ENCODE results near the gene PNKD. TPM values are rescaled to one million over a fixed set of nuclear protein-coding genes. Genes with fewer than 3 reads are reported as not detected.

Gene PNKD
- total RNA-seq, 4 donors from 2014 or later = 33.4 to 66.4 (median 49.4) TPM

DNA sequence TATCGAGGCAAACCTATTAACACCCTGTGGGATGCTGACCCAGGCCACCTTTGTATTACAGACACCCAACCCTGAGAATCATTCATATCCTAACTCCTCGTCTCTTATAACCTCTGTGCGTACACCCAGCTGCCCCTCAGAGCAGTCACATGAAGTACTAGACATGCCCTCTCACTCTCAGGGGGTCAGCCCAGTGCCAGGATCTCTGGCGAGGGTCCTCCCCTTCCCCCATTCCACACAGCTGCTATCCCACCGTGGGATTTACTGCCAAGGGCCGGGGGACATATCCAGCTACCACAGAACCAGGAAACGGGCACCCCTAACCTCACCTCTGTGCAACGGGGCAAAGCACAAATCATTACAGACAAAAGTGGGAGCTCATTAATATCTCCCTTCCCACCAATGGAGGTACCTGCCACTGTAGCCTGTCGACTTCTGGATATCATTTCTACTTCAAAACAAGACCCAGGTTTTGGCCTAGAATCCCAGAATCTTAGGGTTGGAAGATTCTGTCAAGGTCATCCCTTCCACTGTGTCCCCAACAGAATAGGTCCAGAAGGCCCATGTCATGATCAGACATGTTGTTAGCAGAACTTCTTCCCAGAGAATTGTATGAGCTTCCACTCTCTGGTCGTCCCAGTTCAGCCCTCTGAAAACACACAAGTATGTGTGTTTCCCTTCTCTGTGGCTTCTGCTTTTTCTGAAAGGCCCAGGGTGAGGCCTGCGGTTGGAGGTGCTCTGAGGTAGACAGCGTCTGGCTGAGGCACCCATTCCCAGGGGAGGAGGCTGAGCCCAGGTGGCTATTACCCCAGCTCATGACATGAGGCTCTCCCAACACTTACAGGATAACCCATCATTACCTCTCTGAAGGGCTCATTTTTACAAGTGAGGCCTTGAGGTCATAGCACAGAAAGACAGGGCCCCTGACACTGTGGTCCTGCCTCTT is 20.3 kb downstream of the PNKD start:
- WGBS = 17% methylated on average over 12 of the region's 12 CpGs
- peak in 1 of 2 donors; percentile 62 for DNase-seq (ENCODE audit: low spot score in 2 of 2)
- H3K36me3 ChIP-seq = no peaks in the 10 kb centered on the region
- TF ChIP-seq POLR2AphosphoS5 (IDR thresholded peaks at IDR 0.05) (no peak), POLR2A (IDR thresholded peaks at IDR 0.05) (no peak), EP300 (IDR thresholded peaks at IDR 0.05) (no peak), CTCF (IDR thresholded peaks at IDR 0.05) (no peak)
- peaks cover 89% of the 10 kb centered on the region for H3K4me1 ChIP-seq
- peak overlapping the region; percentile 97 for H3K27ac ChIP-seq
- no peaks in the 10 kb centered on the region for H3K9me3 ChIP-seq
- peak overlapping the region; percentile 73 for H3K4me3 ChIP-seq
- no peaks in the 10 kb centered on the region for H3K27me3 ChIP-seq

- no peaks in the 10 kb centered on the region for H3K36me3 ChIP-seq
- peaks cover 87% of the 10 kb centered on the region for H3K4me1 ChIP-seq
- DNase-seq (ENCODE audit: low spot score in 2 of 2) = peak in 1 of 2 donors; percentile 63
- WGBS = 9% methylated on average over 11 of the region's 12 CpGs
- no peak for TF ChIP-seq POLR2AphosphoS5 (IDR thresholded peaks at IDR 0.05)
- TF ChIP-seq POLR2A (IDR thresholded peaks at IDR 0.05) = no peak
- TF ChIP-seq CTCF (IDR thresholded peaks at IDR 0.05) = no peak
- TF ChIP-seq EP300 (IDR thresholded peaks at IDR 0.05) = no peak
- peak overlapping the region; percentile 97 for H3K27ac ChIP-seq
- H3K27me3 ChIP-seq = no peaks in the 10 kb centered on the region
- peak overlapping the region; percentile 73 for H3K4me3 ChIP-seq
- no peaks in the 10 kb centered on the region for H3K9me3 ChIP-seq
Measured at GRCh38 chr2:218291318-218292047, 21.2 kb downstream of the PNKD start.

DNA sequence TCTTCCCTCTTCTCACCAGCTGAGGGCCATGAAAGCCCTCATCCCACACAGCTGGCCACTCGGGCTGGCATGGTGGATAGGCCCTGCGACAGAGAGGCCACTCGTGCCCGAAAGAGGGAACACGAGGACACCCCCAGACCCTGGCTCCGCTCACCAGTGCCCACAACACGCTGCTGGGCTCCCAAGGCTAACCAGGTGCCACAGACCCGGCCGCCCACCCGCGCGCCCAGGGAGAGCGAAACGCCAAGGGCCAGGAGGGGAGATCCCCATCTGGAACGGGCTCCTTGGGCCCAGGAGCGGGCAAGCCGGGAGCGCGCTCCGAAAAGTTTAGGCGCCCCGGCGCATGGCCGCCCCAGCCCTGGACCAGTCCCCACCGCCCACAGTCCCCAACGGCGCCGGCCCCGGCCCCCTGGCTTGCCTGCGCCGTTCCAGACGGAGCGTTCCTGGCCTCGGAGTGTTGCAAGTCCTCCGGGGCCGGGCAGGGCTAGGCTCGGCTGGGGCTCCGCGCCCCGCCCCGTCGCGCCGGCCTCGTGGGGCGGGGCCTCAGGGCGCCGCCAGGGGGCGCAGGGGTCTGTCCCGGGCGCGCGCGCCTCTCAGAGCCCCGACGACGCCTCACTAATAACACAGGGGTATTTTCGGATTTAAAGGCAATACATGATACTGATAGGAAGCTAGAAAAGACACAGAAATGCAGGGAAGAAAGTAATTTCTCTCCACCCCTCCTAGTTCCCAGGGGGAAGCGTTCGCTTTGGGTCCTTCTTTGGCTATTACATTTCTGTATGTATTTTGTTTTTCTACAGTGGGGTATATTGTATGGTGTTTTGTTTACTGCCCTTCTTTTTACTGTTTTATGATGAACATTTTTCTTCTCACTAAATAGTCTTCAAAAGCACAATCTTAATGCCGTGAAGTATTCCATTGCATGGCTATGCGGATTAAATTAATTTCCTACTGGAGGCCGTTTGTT is 22.0 kb downstream of the PNKD start, which contains the start of gene TMBIM1:
TSS of gene TMBIM1 (minus strand) at position 456 of the 967 bp plus-strand sequence. CDS start 10,362 bp downstream, outside the sequence.
- peak within 1 kb of the TSS; percentile 97 for H3K27ac ChIP-seq
- 7% methylated on average over 30 of the region's 63 CpGs for WGBS
- TF ChIP-seq EP300 (IDR thresholded peaks at IDR 0.05) (no peak), POLR2A (IDR thresholded peaks at IDR 0.05) (peak in 1 of 2 donors; percentile 92), POLR2AphosphoS5 (IDR thresholded peaks at IDR 0.05) (peak in 2 of 3 donors; percentile 53 to 71), CTCF (IDR thresholded peaks at IDR 0.05) (peak; percentile 91 to 98)
- no peaks in the 10 kb centered on the region for H3K36me3 ChIP-seq
- peak; percentile 89 to 91 for DNase-seq (ENCODE audit: low spot score in 2 of 2)
- peak within 1 kb of the TSS; percentile 73 for H3K4me3 ChIP-seq
- H3K4me1 ChIP-seq = peaks cover 83% of the 10 kb centered on the region
- H3K27me3 ChIP-seq = no peaks in the 10 kb centered on the region
- no peaks in the 10 kb centered on the region for H3K9me3 ChIP-seq

GRCh38 chr2:218293715-218294429 is 23.6 kb downstream of the PNKD start:
- DNase-seq (ENCODE audit: low spot score in 2 of 2) = peak in 1 of 2 donors; percentile 56
- Histone ChIP-seq H3K27ac (peak overlapping the region; percentile 72), H3K4me1 (peaks cover 76% of the 10 kb centered on the region), H3K27me3 (no peaks in the 10 kb centered on the region), H3K36me3 (no peaks in the 10 kb centered on the region), H3K4me3 (no peak overlapping the region), H3K9me3 (no peaks in the 10 kb centered on the region)
- TF ChIP-seq POLR2A (IDR thresholded peaks at IDR 0.05) (no peak), EP300 (IDR thresholded peaks at IDR 0.05) (no peak), CTCF (IDR thresholded peaks at IDR 0.05) (no peak), POLR2AphosphoS5 (IDR thresholded peaks at IDR 0.05) (no peak)
- WGBS = 52% methylated on average over 5 of the region's 5 CpGs

All from suprapubic skin (tissue), 4 donors.